Lung (tissue), 12 donors: ENCODE measurements around the gene AUNIP. TPM values are rescaled to one million over a fixed set of nuclear protein-coding genes. Genes with fewer than 3 reads are reported as not detected.

Source experiments
- ATAC-seq: fragments of 200-7000 bp; cut with Tn5 transposase; one replicate; pipeline ENCODE4 v1.9.1; 2020; ENCODE audit warnings: moderate number of reproducible peaks; ENCODE audit not compliant: insufficient read depth, low FRiP score
- DNase-seq, 3 donors: peaks; one replicate each; pipeline ENCODE4 v3.0.0-alpha.2; 2013 to 2017
- H3K27ac ChIP-seq, 2 donors: one replicate each; pipeline ENCODE4 v1.5.1; 2013; ENCODE audit warnings: mild to moderate bottlenecking in 2 of 2, moderate library complexity in 2 of 2, control low read depth in 1 of 2, inconsistent platforms in 1 of 2, low read depth in 1 of 2, low read length in 1 of 2
- H3K27me3 ChIP-seq, 3 donors: one replicate each; pipeline ENCODE4 v1.5.1; 2013; ENCODE audit warnings: low read length in 2 of 3; ENCODE audit not compliant: control insufficient read depth in 3 of 3, insufficient read depth in 3 of 3
- H3K36me3 ChIP-seq, 4 donors: one replicate each; pipeline ENCODE4 v1.5.1; 2013; ENCODE audit warnings: low read length in 4 of 4, mild to moderate bottlenecking in 1 of 4, moderate library complexity in 1 of 4; ENCODE audit not compliant: control insufficient read depth in 4 of 4, insufficient read depth in 4 of 4
- H3K4me1 ChIP-seq, 5 donors: one replicate each; pipeline ENCODE4 v1.5.1; 2013; ENCODE audit warnings: low read length in 5 of 5, mild to moderate bottlenecking in 2 of 5, moderate library complexity in 1 of 5; ENCODE audit not compliant: control insufficient read depth in 5 of 5, insufficient read depth in 5 of 5
- H3K4me3 ChIP-seq: one replicate; pipeline ENCODE4 v1.5.1; 2013; ENCODE audit warnings: mild to moderate bottlenecking, control low read depth, moderate library complexity
- H3K9ac ChIP-seq, 2 donors: one replicate each; pipeline ENCODE4 v1.5.1; 2013; ENCODE audit warnings: low read length in 2 of 2, control low read depth in 1 of 2; ENCODE audit not compliant: insufficient read depth in 1 of 2
- H3K9me3 ChIP-seq, 4 donors: one replicate each; pipeline ENCODE4 v1.5.1; 2013; ENCODE audit warnings: low read length in 3 of 4, mild to moderate bottlenecking in 1 of 4, moderate library complexity in 1 of 4; ENCODE audit not compliant: control insufficient read depth in 4 of 4, insufficient read depth in 3 of 4
- CTCF ChIP-seq: IDR thresholded peaks from 2 replicates; pipeline ENCODE4 v1.5.1; 2012; ENCODE audit warnings: mild to moderate bottlenecking; ENCODE audit errors: control extremely low read depth, extremely low read depth
- WGBS, 2 donors: extraction: QIAGEN DNeasy Blood & Tissue Kit; methylation state at CpG; one replicate each; pipeline ENCODE4 v1.1.7; 2013; 5-methylcytosine and 5-hydroxymethylcytosine counted together
- polyA plus RNA-seq, 2 donors: library from polyadenylated mRNA; stranded (reverse); fragments of 200-250 nt; gene quantifications; one replicate each; pipeline ENCODE4 v1.2.1, GENCODE V29; 2013
- total RNA-seq, 2 donors: library from RNA; depleted of rRNA in 1 of 2; stranded (reverse); fragments of >200 nt in 1 of 2; gene quantifications; one replicate each; pipeline ENCODE4 v1.2.1, GENCODE V29; 2014 to 2021
- donor health status: control.
- donor health status: control.
- donor health status: Bipolar disorder and iron deficiency.
- donor health status: healthy.
- donor health status: DM: yes; HTN: yes; CAD: no.

Gene AUNIP
- total and polyA plus RNA-seq, 4 donors = 0.21 to 1.1 (median 0.29) TPM

- H3K4me3 ChIP-seq = no peak overlapping the region
- H3K9ac ChIP-seq = no peak overlapping the region
- H3K36me3 ChIP-seq = peaks cover 0 to 8% (median 0%) of the 10 kb centered on the region in 4 donors
- no peaks in the 10 kb centered on the region for H3K27me3 ChIP-seq
- H3K27ac ChIP-seq = no peak overlapping the region
- DNase-seq = no peak
- no peak for TF ChIP-seq CTCF
- peaks cover 0 to 24% (median 4%) of the 10 kb centered on the region in 5 donors for H3K4me1 ChIP-seq
- WGBS, 2 donors = 81 to 95% methylated on average over 7 of the region's 7 CpGs
- no peak for ATAC-seq
- H3K9me3 ChIP-seq = no peaks in the 10 kb centered on the region
Measured at GRCh38 chr1:25888426-25888987, 29.2 kb upstream of the AUNIP start.

GRCh38 chr1:25885602-25886001, 26.3 kb upstream of the AUNIP start:
- Histone ChIP-seq H3K4me1 (peaks cover 0 to 11% (median 2%) of the 10 kb centered on the region in 5 donors), H3K27ac (no peak overlapping the region), H3K9ac (no peak overlapping the region), H3K9me3 (no peaks in the 10 kb centered on the region), H3K36me3 (peaks cover 0 to 8% (median 0%) of the 10 kb centered on the region in 4 donors), H3K27me3 (no peaks in the 10 kb centered on the region), H3K4me3 (no peak overlapping the region)
- DNase-seq = no peak
- 83 to 90% methylated on average over 1 of the region's 1 CpG for WGBS, 2 donors
- no peak for ATAC-seq
- TF ChIP-seq CTCF = no peak

- no peak for TF ChIP-seq CTCF
- Histone ChIP-seq H3K27ac (no peak overlapping the region), H3K27me3 (no peaks in the 10 kb centered on the region), H3K9ac (no peak overlapping the region), H3K4me3 (no peak overlapping the region), H3K36me3 (no peaks in the 10 kb centered on the region), H3K4me1 (peaks cover 0 to 2% (median 0%) of the 10 kb centered on the region in 5 donors), H3K9me3 (no peaks in the 10 kb centered on the region)
- DNase-seq (no peak), ATAC-seq (no peak)
- 93 to 94% methylated on average over 11 of the region's 11 CpGs for WGBS, 2 donors
Measured at GRCh38 chr1:25881266-25881665, 22.0 kb upstream of the AUNIP start.

GRCh38 chr1:25880518-25880917, 21.3 kb upstream of the AUNIP start:
- WGBS, 2 donors = 95 to 96% methylated on average over 5 of the region's 5 CpGs
- TF ChIP-seq CTCF = no peak

More at GRCh38 chr1:25880518-25880917, 21.3 kb upstream of the AUNIP start:
- Histone ChIP-seq H3K4me3 (no peak overlapping the region), H3K4me1 (peaks cover 0 to 6% (median 0%) of the 10 kb centered on the region in 5 donors), H3K9me3 (no peaks in the 10 kb centered on the region), H3K27ac (no peak overlapping the region), H3K9ac (no peak overlapping the region), H3K27me3 (no peaks in the 10 kb centered on the region), H3K36me3 (no peaks in the 10 kb centered on the region)
- ATAC-seq (no peak), DNase-seq (no peak)
